Endodermal cell (in vitro differentiated cells): ENCODE data around the gene CPD. TPM values are rescaled to one million over a fixed set of nuclear protein-coding genes. Genes with fewer than 3 reads are reported as not detected.

Source experiments
- DNase-seq: peaks from one replicate; pipeline ENCODE4 v3.0.0-alpha.2; 2017
- H3K27ac ChIP-seq: 2 replicates; pipeline ENCODE4 v1.5.1; 2013; ENCODE audit warnings: mild to moderate bottlenecking, low read depth, low read length, moderate library complexity
- H3K27me3 ChIP-seq: 2 replicates; pipeline ENCODE4 v1.6.1; 2013; ENCODE audit warnings: mild to moderate bottlenecking, low read length, moderate library complexity; ENCODE audit not compliant: insufficient read depth, control insufficient read depth, poor library complexity, severe bottlenecking
- H3K36me3 ChIP-seq: 2 replicates; pipeline ENCODE4 v1.7.0; 2013; ENCODE audit warnings: mild to moderate bottlenecking, low read length, moderate library complexity; ENCODE audit not compliant: control insufficient read depth, insufficient read depth
- H3K4me1 ChIP-seq: one replicate; pipeline ENCODE4 v1.7.0; 2013; ENCODE audit warnings: low read length; ENCODE audit not compliant: control insufficient read depth, insufficient read depth
- H3K4me3 ChIP-seq: 2 replicates; pipeline ENCODE4 v1.5.1; 2013; ENCODE audit warnings: mild to moderate bottlenecking, low read length, moderate library complexity
- H3K9ac ChIP-seq: 2 replicates; pipeline ENCODE4 v1.6.1; 2013; ENCODE audit warnings: mild to moderate bottlenecking, low read length, moderate library complexity; ENCODE audit not compliant: poor library complexity, severe bottlenecking; ENCODE audit errors: extremely low read depth
- H3K9me3 ChIP-seq: 2 replicates; pipeline ENCODE4 v1.6.1; 2013; ENCODE audit warnings: mild to moderate bottlenecking, low read length, moderate library complexity; ENCODE audit not compliant: control insufficient read depth
- H3K27ac Mint-ChIP-seq: 2 replicates; pipeline ENCODE4 v1.8.0; 2020; ENCODE audit warnings: mixed read lengths
- H3K27me3 Mint-ChIP-seq: 2 replicates; pipeline ENCODE4 v1.8.0; 2021; ENCODE audit warnings: mild to moderate bottlenecking, mixed read lengths; ENCODE audit not compliant: insufficient read depth
- H3K36me3 Mint-ChIP-seq: 2 replicates; pipeline ENCODE4 v1.8.0; 2020; ENCODE audit warnings: low read depth, mixed read lengths
- H3K4me1 Mint-ChIP-seq: 2 replicates; pipeline ENCODE4 v1.8.0; 2020; ENCODE audit warnings: mixed read lengths
- H3K4me3 Mint-ChIP-seq: 2 replicates; pipeline ENCODE4 v1.8.0; 2020; ENCODE audit warnings: mild to moderate bottlenecking, moderate library complexity, mixed read lengths
- H3K9me3 Mint-ChIP-seq: 2 replicates; pipeline ENCODE4 v1.8.0; 2020; ENCODE audit warnings: mild to moderate bottlenecking, mixed read lengths
- WGBS, 2 experiments: methylation state at CpG; one replicate each; pipeline versions ENCODE4 v1.1.5 to v1.1.7; 2013; ENCODE audit warnings: missing lambda C conversion rate in 2 of 2, mixed read lengths in 1 of 2; ENCODE audit not compliant: insufficient coverage in 1 of 2, insufficient read length in 1 of 2; 5-methylcytosine and 5-hydroxymethylcytosine counted together
- total RNA-seq, 2 donors: library from RNA; stranded (reverse); fragmentation: NEBNext Ultra II Directional in 1 of 2; extraction: Animal tissue kit (Norgen Biotek cat#: 25700) in 1 of 2; gene quantifications; 2 replicates in 1 of 2; 3 replicates in 1 of 2; pipeline ENCODE4 v1.2.1, GENCODE V29; 2021
- TF ChIP-seq, protein P1 (sequence below): fragments of 200-600 bp; sonication (generic); conservative IDR thresholded peaks from 2 replicates; pipeline ENCODE4 v1.5.0; 2021; ENCODE audit warnings: antibody characterized with exemption, mild to moderate bottlenecking

CPD gene
- total RNA-seq, 2 donors from 2014 or later, result 81.7 to 82.1 TPM

DNA sequence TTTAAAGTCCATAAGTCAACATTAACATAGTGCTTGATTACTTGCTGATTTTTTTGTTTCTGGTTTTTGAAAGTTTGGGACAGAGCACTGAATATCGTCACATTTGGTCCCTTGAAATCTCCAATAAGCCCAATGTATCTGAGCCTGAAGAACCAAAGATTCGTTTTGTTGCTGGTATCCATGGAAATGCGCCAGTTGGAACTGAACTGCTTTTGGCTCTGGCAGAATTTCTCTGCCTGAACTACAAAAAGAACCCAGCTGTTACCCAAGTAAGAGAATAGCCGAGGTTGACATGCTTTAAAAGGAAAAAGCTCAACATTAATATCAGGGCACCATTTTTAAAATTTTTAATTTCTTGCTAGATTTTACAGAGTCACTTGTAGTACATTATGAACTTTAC is 70.8 kb downstream of the CPD start:
- Mint-ChIP-seq H3K4me3 (no peak overlapping the region), H3K4me1 (peaks cover 3% of the 10 kb centered on the region), H3K9me3 (peaks cover 21% of the 10 kb centered on the region), H3K36me3 (peaks cover 74% of the 10 kb centered on the region), H3K27me3 (no peaks in the 10 kb centered on the region), H3K27ac (no peak overlapping the region)
- 93 to 97% methylated on average over 3 to 4 of the region's 4 CpGs for WGBS, 2 experiments
- H3K4me3 ChIP-seq, result no peak overlapping the region
- DNase-seq, result no peak
- TF ChIP-seq, protein P1, sequence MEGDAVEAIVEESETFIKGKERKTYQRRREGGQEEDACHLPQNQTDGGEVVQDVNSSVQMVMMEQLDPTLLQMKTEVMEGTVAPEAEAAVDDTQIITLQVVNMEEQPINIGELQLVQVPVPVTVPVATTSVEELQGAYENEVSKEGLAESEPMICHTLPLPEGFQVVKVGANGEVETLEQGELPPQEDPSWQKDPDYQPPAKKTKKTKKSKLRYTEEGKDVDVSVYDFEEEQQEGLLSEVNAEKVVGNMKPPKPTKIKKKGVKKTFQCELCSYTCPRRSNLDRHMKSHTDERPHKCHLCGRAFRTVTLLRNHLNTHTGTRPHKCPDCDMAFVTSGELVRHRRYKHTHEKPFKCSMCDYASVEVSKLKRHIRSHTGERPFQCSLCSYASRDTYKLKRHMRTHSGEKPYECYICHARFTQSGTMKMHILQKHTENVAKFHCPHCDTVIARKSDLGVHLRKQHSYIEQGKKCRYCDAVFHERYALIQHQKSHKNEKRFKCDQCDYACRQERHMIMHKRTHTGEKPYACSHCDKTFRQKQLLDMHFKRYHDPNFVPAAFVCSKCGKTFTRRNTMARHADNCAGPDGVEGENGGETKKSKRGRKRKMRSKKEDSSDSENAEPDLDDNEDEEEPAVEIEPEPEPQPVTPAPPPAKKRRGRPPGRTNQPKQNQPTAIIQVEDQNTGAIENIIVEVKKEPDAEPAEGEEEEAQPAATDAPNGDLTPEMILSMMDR, result no peak
- H3K36me3 ChIP-seq, result peaks cover 67% of the 10 kb centered on the region
- no peaks in the 10 kb centered on the region for H3K27me3 ChIP-seq
- no peaks in the 10 kb centered on the region for H3K4me1 ChIP-seq
- peaks cover 28% of the 10 kb centered on the region for H3K9me3 ChIP-seq
- H3K27ac ChIP-seq, result no peak overlapping the region
- no peak overlapping the region for H3K9ac ChIP-seq

DNA sequence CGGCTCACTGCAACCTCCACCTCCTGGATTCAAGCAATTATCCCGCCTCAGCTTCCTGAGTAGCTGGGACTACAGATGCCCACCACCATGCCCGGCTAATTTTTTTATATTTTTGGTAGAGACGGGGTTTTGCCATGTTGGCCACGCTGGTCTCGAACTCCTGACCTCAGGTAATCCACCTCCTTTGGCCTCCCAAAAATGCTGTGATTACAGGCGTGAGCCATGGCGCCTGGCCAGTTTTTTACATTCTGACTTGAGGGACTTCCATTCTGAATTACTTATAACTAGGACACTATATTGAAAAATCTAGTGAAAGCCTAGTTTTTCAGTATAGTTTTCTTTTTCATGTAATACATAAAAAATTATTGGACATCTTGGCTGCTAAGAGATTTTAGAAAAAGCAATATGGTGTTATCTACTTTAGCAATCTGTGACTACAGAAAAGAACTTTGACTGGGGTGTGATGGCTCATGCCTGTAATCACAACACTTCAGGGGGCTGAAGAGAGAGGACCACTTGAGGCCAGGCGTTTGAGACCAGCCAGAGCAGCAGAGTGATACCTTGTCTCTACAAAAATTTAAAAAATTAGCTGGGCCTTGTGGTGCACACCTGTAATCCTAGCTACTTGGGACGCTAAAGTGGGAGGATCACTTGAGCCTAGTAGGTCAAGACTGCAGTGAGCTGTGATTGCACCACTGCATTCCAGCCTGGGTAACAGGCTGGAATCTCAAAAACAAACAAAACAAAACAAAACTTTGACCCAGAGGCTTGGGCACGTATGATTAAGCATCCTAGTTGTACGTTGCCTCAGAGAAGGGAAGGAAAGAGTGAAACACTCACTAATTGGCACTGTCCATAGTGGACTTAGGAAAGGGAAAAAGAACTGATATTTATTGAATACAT is 71.6 kb downstream of the CPD start:
- Histone ChIP-seq H3K27ac (no peak overlapping the region), H3K27me3 (no peaks in the 10 kb centered on the region), H3K9ac (no peak overlapping the region), H3K4me3 (no peak overlapping the region), H3K4me1 (no peaks in the 10 kb centered on the region), H3K36me3 (peaks cover 66% of the 10 kb centered on the region), H3K9me3 (peaks cover 31% of the 10 kb centered on the region)
- peaks cover 74% of the 10 kb centered on the region for H3K36me3 Mint-ChIP-seq
- TF ChIP-seq, protein P1, result no peak
- no peaks in the 10 kb centered on the region for H3K4me1 Mint-ChIP-seq
- DNase-seq, result no peak
- 89 to 95% methylated on average over 11 to 12 of the region's 12 CpGs for WGBS, 2 experiments
- no peak overlapping the region for H3K4me3 Mint-ChIP-seq
- H3K27me3 Mint-ChIP-seq, result no peaks in the 10 kb centered on the region
- H3K27ac Mint-ChIP-seq, result peak overlapping the region; percentile 68
- peaks cover 23% of the 10 kb centered on the region for H3K9me3 Mint-ChIP-seq

DNA sequence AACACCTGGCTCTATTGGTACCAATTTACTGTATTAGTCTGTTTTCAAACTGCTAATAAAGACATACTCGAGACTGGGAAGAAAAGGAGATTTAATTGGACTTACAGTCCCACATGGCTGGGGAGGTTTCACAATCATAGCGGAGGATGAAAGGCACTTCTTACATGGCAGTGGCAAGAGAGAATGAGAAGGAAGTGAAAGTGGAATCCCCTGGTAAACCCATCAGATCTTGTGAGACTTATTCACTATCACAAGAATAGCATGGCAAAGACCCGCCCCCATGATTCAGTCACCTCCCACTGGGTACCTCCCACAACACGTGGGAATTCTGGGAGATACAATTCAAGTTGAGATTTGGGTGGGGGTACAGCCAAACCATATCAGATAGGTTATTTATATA is 75.9 kb downstream of the CPD start:
- no peaks in the 10 kb centered on the region for H3K4me1 ChIP-seq
- H3K27ac ChIP-seq, result no peak overlapping the region
- H3K4me3 ChIP-seq, result no peak overlapping the region
- Mint-ChIP-seq H3K27me3 (no peaks in the 10 kb centered on the region), H3K4me1 (no peaks in the 10 kb centered on the region), H3K27ac (no peak overlapping the region), H3K36me3 (peaks cover 82% of the 10 kb centered on the region), H3K4me3 (no peak overlapping the region), H3K9me3 (peaks cover 23% of the 10 kb centered on the region)
- DNase-seq, result no peak
- TF ChIP-seq, protein P1, result no peak
- peaks cover 84% of the 10 kb centered on the region for H3K36me3 ChIP-seq
- peaks cover 31% of the 10 kb centered on the region for H3K9me3 ChIP-seq
- no peaks in the 10 kb centered on the region for H3K27me3 ChIP-seq
- 88 to 92% methylated on average over 2 to 3 of the region's 4 CpGs for whole genome bisulfite sequencing, 2 experiments
- no peak overlapping the region for H3K9ac ChIP-seq
